ENCODE measurements around the gene AMPH. TPM values are rescaled to one million over a fixed set of nuclear protein-coding genes. Genes with fewer than 3 reads are reported as not detected.

The AMPH gene
- total and polyA plus RNA-seq, 3 donors from 2014 or later: 5.8 to 9.0 (median 7.6) TPM

GRCh38 chr7:38335492-38336147 lies 295.6 kb downstream of the AMPH start:
- H3K4me3 ChIP-seq: no peak overlapping the region
- no peaks in the 10 kb centered on the region for H3K9me3 ChIP-seq
- H3K4me1 ChIP-seq: peaks cover 27% of the 10 kb centered on the region
- H3K27me3 ChIP-seq: no peaks in the 10 kb centered on the region
- peak overlapping the region; percentile 63 to 71 for H3K27ac ChIP-seq
- H3K36me3 ChIP-seq (ENCODE audit: low read depth, missing control alignments): no peaks in the 10 kb centered on the region
- WGBS, 2 donors: 28 to 36% methylated on average over 7 to 8 of the region's 8 CpGs
- peak; percentile 93 for DNase-seq
- TF ChIP-seq CTCF (IDR thresholded peaks at IDR 0.05): peak; percentile 90 to 91 (median 90)
- no peak for TF ChIP-seq POLR2A (IDR thresholded peaks at IDR 0.05)
- intact Hi-C loops (cut with DNase I; ENCODE audit: low total_unique reads): no loop called here

GRCh38 chr7:38335128-38335491 lies 296.1 kb downstream of the AMPH start:
- Histone ChIP-seq H3K4me1 (peaks cover 22% of the 10 kb centered on the region), H3K36me3 (ENCODE audit: low read depth, missing control alignments) (no peaks in the 10 kb centered on the region), H3K27ac (peak overlapping the region in 1 of 2 donors; percentile 36), H3K9me3 (no peaks in the 10 kb centered on the region), H3K27me3 (no peaks in the 10 kb centered on the region), H3K4me3 (no peak overlapping the region)
- no peak for TF ChIP-seq POLR2A (IDR thresholded peaks at IDR 0.05)
- no peak for TF ChIP-seq CTCF (IDR thresholded peaks at IDR 0.05)
- no peak for DNase-seq
- intact Hi-C loops (cut with DNase I; ENCODE audit: low total_unique reads): no loop called here
- 48 to 63% methylated on average over 2 of the region's 2 CpGs for WGBS, 2 donors

GRCh38 chr7:38334163-38334562 lies 297.0 kb downstream of the AMPH start:
- H3K27ac ChIP-seq: no peak overlapping the region
- intact Hi-C loops (cut with DNase I; ENCODE audit: low total_unique reads): no loop called here
- DNase-seq: no peak
- H3K36me3 ChIP-seq (ENCODE audit: low read depth, missing control alignments): no peaks in the 10 kb centered on the region
- H3K9me3 ChIP-seq: no peaks in the 10 kb centered on the region
- H3K4me1 ChIP-seq: peaks cover 22% of the 10 kb centered on the region
- H3K27me3 ChIP-seq: no peaks in the 10 kb centered on the region
- TF ChIP-seq POLR2A (IDR thresholded peaks at IDR 0.05) (no peak), CTCF (IDR thresholded peaks at IDR 0.05) (no peak)
- no peak overlapping the region for H3K4me3 ChIP-seq

Small RNA genes lying within 50 kb of the gene (small RNA-seq; reads per million reads assigned to genes)
- gene RN7SL83P (0 reads per million in 2 donors), gene TRGV6 (0 reads per million in 2 donors)

All from testis (tissue), 3 donors.